ENCODE measurements around the gene FAT2.
"Not testable (repeated sequence)": the region's sequence is repeated elsewhere in the genome, so short reads cannot be mapped to it uniquely, and the experiment has no call there.

The FAT2 gene

GRCh38 chr5:151612689-151613427 is 21.7 kb upstream of the FAT2 start:
- peak; percentile 50 to 58 for DNase-seq

GRCh38 chr5:151611127-151611775 is 20.1 kb upstream of the FAT2 start:
- DNase-seq, result no peak

GRCh38 chr5:151608522-151608921 is 17.4 kb upstream of the FAT2 start:
- no peak for DNase-seq

- DNase-seq, result no peak
Observed at GRCh38 chr5:151607304-151607703, 16.2 kb upstream of the FAT2 start.

- no peak for DNase-seq
Observed at GRCh38 chr5:151605559-151605958, 14.4 kb upstream of the FAT2 start.

- DNase-seq, result no peak
Observed at GRCh38 chr5:151602806-151603205, 11.7 kb upstream of the FAT2 start.

- no peak for DNase-seq
Observed at GRCh38 chr5:151601391-151601790, 10.3 kb upstream of the FAT2 start.

- DNase-seq, result no peak
Observed at GRCh38 chr5:151600069-151600665, 9.0 kb upstream of the FAT2 start.

- DNase-seq, result no peak
Observed at GRCh38 chr5:151598984-151599383, 7.9 kb upstream of the FAT2 start.

- no peak for DNase-seq
Observed at GRCh38 chr5:151598549-151598948, 7.4 kb upstream of the FAT2 start.

GRCh38 chr5:151597749-151598148 is 6.6 kb upstream of the FAT2 start:
- no peak for DNase-seq

GRCh38 chr5:151596828-151597539 is 5.9 kb upstream of the FAT2 start:
- no peak for DNase-seq

GRCh38 chr5:151595411-151595826 is 4.3 kb upstream of the FAT2 start:
- no peak for DNase-seq

GRCh38 chr5:151592855-151593408 is 1.8 kb upstream of the FAT2 start:
- DNase-seq, result no peak

- DNase-seq, result no peak
Observed at GRCh38 chr5:151589878-151590570, 1.1 kb downstream of the FAT2 start.

GRCh38 chr5:151587796-151588555 is 3.2 kb downstream of the FAT2 start:
- no peak for DNase-seq

- no peak for DNase-seq
Observed at GRCh38 chr5:151585970-151586369, 5.2 kb downstream of the FAT2 start.

GRCh38 chr5:151585344-151585743 is 5.8 kb downstream of the FAT2 start:
- not testable (repeated sequence) for DNase-seq

GRCh38 chr5:151584057-151584937 is 6.8 kb downstream of the FAT2 start:
- no peak for DNase-seq

GRCh38 chr5:151581812-151582583 is 9.1 kb downstream of the FAT2 start:
- DNase-seq, result no peak
